Measurements from ENCODE around the gene SMARCB1.

SMARCB1 gene

DNA sequence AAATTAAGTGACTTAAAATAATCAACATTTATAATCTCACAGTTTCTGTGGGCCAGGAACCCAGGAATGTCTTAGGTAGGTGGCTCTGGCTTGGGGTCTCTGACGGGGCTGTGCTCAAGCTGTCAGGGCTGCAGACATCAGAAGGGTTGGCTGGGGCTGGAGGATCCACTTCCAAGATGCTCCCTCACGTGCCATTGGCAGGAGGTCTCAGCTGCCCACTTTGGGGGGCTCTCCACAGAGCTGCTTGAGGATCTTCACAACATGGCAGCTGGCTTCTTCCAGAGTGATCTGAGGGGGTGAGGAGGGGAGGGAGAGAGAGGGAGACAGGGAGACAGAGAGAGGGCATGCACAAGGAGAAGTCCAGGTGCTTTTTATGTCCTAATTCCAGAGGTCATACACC, 89.0 kb downstream of the SMARCB1 start:
- Histone ChIP-seq H4K20me1 (ENCODE audit: insufficient read depth, low read length) (no peaks in the 10 kb centered on the region), H2AFZ (ENCODE audit: low read depth, low read length) (no peak overlapping the region), H3K79me2 (ENCODE audit: low read length) (no peaks in the 10 kb centered on the region), H3K4me1 (ENCODE audit: low read length) (no peaks in the 10 kb centered on the region), H3K9me3 (ENCODE audit: insufficient read depth, low read length) (no peaks in the 10 kb centered on the region), H3K27me3 (ENCODE audit: low read depth, low read length) (no peaks in the 10 kb centered on the region), H3K4me3 (ENCODE audit: low read length) (no peak overlapping the region), H3K36me3 (replicated peaks; ENCODE audit: low read depth, low read length) (peaks cover 3% of the 10 kb centered on the region), H3K27ac (ENCODE audit: low read length) (no peak overlapping the region), H3K9ac (ENCODE audit: low read length) (no peak overlapping the region), H3K4me2 (ENCODE audit: low read length) (no peak overlapping the region)
- TF ChIP-seq, protein P1, sequence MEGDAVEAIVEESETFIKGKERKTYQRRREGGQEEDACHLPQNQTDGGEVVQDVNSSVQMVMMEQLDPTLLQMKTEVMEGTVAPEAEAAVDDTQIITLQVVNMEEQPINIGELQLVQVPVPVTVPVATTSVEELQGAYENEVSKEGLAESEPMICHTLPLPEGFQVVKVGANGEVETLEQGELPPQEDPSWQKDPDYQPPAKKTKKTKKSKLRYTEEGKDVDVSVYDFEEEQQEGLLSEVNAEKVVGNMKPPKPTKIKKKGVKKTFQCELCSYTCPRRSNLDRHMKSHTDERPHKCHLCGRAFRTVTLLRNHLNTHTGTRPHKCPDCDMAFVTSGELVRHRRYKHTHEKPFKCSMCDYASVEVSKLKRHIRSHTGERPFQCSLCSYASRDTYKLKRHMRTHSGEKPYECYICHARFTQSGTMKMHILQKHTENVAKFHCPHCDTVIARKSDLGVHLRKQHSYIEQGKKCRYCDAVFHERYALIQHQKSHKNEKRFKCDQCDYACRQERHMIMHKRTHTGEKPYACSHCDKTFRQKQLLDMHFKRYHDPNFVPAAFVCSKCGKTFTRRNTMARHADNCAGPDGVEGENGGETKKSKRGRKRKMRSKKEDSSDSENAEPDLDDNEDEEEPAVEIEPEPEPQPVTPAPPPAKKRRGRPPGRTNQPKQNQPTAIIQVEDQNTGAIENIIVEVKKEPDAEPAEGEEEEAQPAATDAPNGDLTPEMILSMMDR (IDR thresholded peaks at IDR 0.05; ENCODE audit: low read depth, low read length) = no peak
- no peak for TF ChIP-seq EZH2phosphoT487 (IDR thresholded peaks at IDR 0.05; ENCODE audit: low read depth)

DNA sequence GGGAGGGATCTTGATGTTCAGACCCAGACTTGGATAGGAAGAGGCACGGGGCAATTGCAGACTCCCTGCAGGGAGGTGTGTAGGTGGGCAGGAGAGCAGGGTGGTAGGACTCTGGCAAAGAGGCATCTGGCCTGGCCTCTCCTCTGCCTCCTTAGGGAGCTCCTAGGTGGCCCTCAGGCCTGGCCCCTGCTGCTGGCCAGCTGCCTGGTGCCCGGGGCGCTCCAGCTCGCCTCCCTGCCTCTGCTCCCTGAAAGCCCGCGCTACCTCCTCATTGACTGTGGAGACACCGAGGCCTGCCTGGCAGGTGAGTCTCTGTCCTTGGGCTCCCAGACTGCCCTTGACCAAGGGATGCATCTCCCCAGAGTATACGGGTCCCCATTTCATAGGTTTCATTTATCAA, 90.8 kb downstream of the SMARCB1 start:
- no peak overlapping the region for H3K4me3 ChIP-seq (ENCODE audit: low read length)
- no peak overlapping the region for H2AFZ ChIP-seq (ENCODE audit: low read depth, low read length)
- TF ChIP-seq EZH2phosphoT487 (IDR thresholded peaks at IDR 0.05; ENCODE audit: low read depth) = no peak
- TF ChIP-seq, protein P1 (IDR thresholded peaks at IDR 0.05; ENCODE audit: low read depth, low read length) = no peak
- no peaks in the 10 kb centered on the region for H3K4me1 ChIP-seq (ENCODE audit: low read length)
- H4K20me1 ChIP-seq (ENCODE audit: insufficient read depth, low read length) = no peaks in the 10 kb centered on the region
- H3K9me3 ChIP-seq (ENCODE audit: insufficient read depth, low read length) = no peaks in the 10 kb centered on the region
- no peak overlapping the region for H3K9ac ChIP-seq (ENCODE audit: low read length)
- no peaks in the 10 kb centered on the region for H3K27me3 ChIP-seq (ENCODE audit: low read depth, low read length)
- no peak overlapping the region for H3K27ac ChIP-seq (ENCODE audit: low read length)
- H3K36me3 ChIP-seq (replicated peaks; ENCODE audit: low read depth, low read length) = peaks cover 3% of the 10 kb centered on the region
- no peaks in the 10 kb centered on the region for H3K79me2 ChIP-seq (ENCODE audit: low read length)
- H3K4me2 ChIP-seq (ENCODE audit: low read length) = no peak overlapping the region

DNA sequence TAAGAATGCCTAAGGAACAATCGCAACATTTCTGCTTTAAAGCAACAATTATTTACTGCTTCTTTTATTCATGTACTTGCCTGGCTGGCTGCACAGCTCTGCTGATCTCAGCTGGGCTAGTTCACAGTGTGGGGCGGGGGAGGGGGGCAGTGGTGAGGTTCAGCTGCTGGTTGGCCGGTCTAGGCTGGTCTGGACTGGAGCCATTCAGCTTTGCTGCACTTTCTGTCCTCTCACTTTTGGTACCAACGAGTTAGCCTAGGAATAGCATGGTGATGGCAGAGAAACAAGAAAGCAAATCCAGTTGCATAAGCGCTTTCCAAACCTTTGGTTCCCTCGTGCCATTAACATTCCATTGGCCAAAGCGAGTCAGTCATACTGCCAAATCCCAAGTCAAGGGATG, 91.5 kb downstream of the SMARCB1 start:
- Histone ChIP-seq H3K79me2 (ENCODE audit: low read length) (no peaks in the 10 kb centered on the region), H3K4me3 (ENCODE audit: low read length) (no peak overlapping the region), H3K27ac (ENCODE audit: low read length) (no peak overlapping the region), H3K4me2 (ENCODE audit: low read length) (no peak overlapping the region), H2AFZ (ENCODE audit: low read depth, low read length) (no peak overlapping the region), H4K20me1 (ENCODE audit: insufficient read depth, low read length) (no peaks in the 10 kb centered on the region), H3K4me1 (ENCODE audit: low read length) (no peaks in the 10 kb centered on the region), H3K9me3 (ENCODE audit: insufficient read depth, low read length) (no peaks in the 10 kb centered on the region), H3K9ac (ENCODE audit: low read length) (no peak overlapping the region), H3K27me3 (ENCODE audit: low read depth, low read length) (no peaks in the 10 kb centered on the region), H3K36me3 (replicated peaks; ENCODE audit: low read depth, low read length) (peaks cover 3% of the 10 kb centered on the region)
- TF ChIP-seq, protein P1 (IDR thresholded peaks at IDR 0.05; ENCODE audit: low read depth, low read length) = no peak
- TF ChIP-seq EZH2phosphoT487 (IDR thresholded peaks at IDR 0.05; ENCODE audit: low read depth) = no peak

DNA sequence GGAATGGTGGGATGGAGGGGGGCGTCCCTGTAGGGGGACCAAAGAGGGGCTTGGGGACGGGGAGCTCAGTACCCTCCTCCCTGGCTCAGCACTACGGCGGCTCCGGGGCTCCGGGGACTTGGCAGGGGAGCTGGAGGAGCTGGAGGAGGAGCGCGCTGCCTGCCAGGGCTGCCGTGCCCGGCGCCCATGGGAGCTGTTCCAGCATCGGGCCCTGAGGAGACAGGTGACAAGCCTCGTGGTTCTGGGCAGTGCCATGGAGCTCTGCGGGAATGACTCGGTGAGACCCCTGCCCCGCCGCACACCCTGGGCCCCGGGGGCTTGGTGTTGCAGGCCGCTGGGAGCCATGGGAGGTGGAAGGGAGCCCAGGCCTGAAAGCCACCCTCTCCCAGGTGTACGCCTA, 95.6 kb downstream of the SMARCB1 start:
- H3K4me2 ChIP-seq (ENCODE audit: low read length) = no peak overlapping the region
- H3K9ac ChIP-seq (ENCODE audit: low read length) = no peak overlapping the region
- no peak overlapping the region for H3K27ac ChIP-seq (ENCODE audit: low read length)
- TF ChIP-seq, protein P1 (IDR thresholded peaks at IDR 0.05; ENCODE audit: low read depth, low read length) = no peak
- no peak for TF ChIP-seq EZH2phosphoT487 (IDR thresholded peaks at IDR 0.05; ENCODE audit: low read depth)
- H3K9me3 ChIP-seq (ENCODE audit: insufficient read depth, low read length) = no peaks in the 10 kb centered on the region
- no peaks in the 10 kb centered on the region for H3K79me2 ChIP-seq (ENCODE audit: low read length)
- no peaks in the 10 kb centered on the region for H3K4me1 ChIP-seq (ENCODE audit: low read length)
- H3K4me3 ChIP-seq (ENCODE audit: low read length) = no peak overlapping the region
- peaks cover under 1% of the 10 kb centered on the region for H3K36me3 ChIP-seq (replicated peaks; ENCODE audit: low read depth, low read length)
- H3K27me3 ChIP-seq (ENCODE audit: low read depth, low read length) = no peaks in the 10 kb centered on the region
- no peak overlapping the region for H2AFZ ChIP-seq (ENCODE audit: low read depth, low read length)
- no peaks in the 10 kb centered on the region for H4K20me1 ChIP-seq (ENCODE audit: insufficient read depth, low read length)

Data from OCI-LY3 (cell line).